Inflammatory macrophage treated with lipopolysaccharide for 4 hours (primary cell): ENCODE data around the gene TIAL1.

ENCODE experiments used
- DNase-seq: peaks from one replicate; pipeline ENCODE4 v3.0.0-alpha.2; 2020

TIAL1 gene

GRCh38 chr10:119526621-119527592 is 69.9 kb downstream of the TIAL1 start:
- no peak for DNase-seq

- DNase-seq = no peak
Measured at GRCh38 chr10:119526149-119526548, 70.6 kb downstream of the TIAL1 start.

DNA sequence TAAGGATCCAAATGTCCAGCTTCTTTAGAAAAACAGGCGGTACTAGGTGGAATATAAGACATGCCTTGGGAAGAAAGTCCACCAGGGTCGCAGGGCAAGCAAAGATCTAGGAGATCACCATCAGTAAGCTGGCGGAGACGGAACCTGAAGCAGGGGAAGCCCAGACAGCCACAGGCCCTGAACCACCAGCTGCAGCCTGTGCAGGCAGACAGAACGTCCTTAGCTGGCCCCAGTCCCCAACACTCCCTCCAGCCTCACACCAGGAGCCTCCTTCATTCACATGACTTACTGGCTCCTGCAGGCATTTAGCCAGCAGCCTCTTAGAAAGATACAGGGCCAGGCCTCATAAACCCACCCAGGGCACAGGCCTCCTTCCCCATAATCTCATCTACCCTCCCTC is 71.6 kb downstream of the TIAL1 start:
- no peak for DNase-seq

GRCh38 chr10:119524720-119525070 is 72.1 kb downstream of the TIAL1 start:
- DNase-seq = no peak

- DNase-seq = no peak
Measured at GRCh38 chr10:119523895-119524719, 72.7 kb downstream of the TIAL1 start.
